ENCODE results near the gene HNF4A.

Gene HNF4A

DNA sequence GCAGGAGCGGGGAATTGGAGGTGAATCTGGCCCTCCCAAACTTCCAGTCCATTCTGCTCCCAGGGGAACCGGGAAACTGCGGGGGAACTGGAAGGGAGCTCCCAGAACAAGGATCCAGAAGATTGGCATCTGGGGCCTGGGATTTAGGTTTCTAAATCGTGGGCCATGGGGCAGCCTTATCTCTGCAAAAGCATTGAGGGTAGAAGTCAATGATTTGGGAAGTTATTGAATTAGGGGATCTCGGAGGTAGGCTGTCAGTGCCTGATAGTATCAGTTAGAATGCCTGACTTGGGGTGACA lies 45.1 kb downstream of the HNF4A start:
- no peak overlapping the region for H2AFZ ChIP-seq (ENCODE audit: low read depth, low read length)
- H3K79me2 ChIP-seq (ENCODE audit: insufficient read depth, low read length): no peaks in the 10 kb centered on the region
- no peaks in the 10 kb centered on the region for H3K4me1 ChIP-seq (ENCODE audit: insufficient read depth, low read length)
- DNase-seq (no peak), ATAC-seq (ENCODE audit: insufficient read depth, low read depth) (no peak)
- no peak overlapping the region for H3K4me3 ChIP-seq (ENCODE audit: low read depth in 1 of 2, low read length in 2 of 2)
- peaks cover 26% of the 10 kb centered on the region for H3K27me3 ChIP-seq (ENCODE audit: insufficient read depth, low read length, poor library complexity)
- no peaks in the 10 kb centered on the region; the same call in 1 of the 2 replicates for H4K20me1 ChIP-seq (ENCODE audit: insufficient read depth, low read length)
- TF ChIP-seq, protein P1, sequence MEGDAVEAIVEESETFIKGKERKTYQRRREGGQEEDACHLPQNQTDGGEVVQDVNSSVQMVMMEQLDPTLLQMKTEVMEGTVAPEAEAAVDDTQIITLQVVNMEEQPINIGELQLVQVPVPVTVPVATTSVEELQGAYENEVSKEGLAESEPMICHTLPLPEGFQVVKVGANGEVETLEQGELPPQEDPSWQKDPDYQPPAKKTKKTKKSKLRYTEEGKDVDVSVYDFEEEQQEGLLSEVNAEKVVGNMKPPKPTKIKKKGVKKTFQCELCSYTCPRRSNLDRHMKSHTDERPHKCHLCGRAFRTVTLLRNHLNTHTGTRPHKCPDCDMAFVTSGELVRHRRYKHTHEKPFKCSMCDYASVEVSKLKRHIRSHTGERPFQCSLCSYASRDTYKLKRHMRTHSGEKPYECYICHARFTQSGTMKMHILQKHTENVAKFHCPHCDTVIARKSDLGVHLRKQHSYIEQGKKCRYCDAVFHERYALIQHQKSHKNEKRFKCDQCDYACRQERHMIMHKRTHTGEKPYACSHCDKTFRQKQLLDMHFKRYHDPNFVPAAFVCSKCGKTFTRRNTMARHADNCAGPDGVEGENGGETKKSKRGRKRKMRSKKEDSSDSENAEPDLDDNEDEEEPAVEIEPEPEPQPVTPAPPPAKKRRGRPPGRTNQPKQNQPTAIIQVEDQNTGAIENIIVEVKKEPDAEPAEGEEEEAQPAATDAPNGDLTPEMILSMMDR (IDR thresholded peaks at IDR 0.05; ENCODE audit: borderline replicate concordance, extremely low read depth, low read length, poor library complexity, severe bottlenecking): no peak
- TF ChIP-seq EZH2 (IDR thresholded peaks at IDR 0.05; ENCODE audit: borderline replicate concordance, low read depth, low read length, severe bottlenecking): no peak
- no peaks in the 10 kb centered on the region for H3K36me3 ChIP-seq (ENCODE audit: insufficient read depth, low read length)
- no peaks in the 10 kb centered on the region for H3K9me3 ChIP-seq (ENCODE audit: insufficient read depth, low read length, severe bottlenecking)
- no peak overlapping the region for H3K9ac ChIP-seq (ENCODE audit: low read depth, low read length)
- no peak overlapping the region for H3K27ac ChIP-seq (ENCODE audit: low read length)
- no peak overlapping the region for H3K4me2 ChIP-seq (ENCODE audit: insufficient read depth, low read length)

GRCh38 chr20:44400970-44401769 lies 45.7 kb downstream of the HNF4A start:
- Histone ChIP-seq H3K9ac (ENCODE audit: low read depth, low read length) (no peak overlapping the region), H3K4me3 (ENCODE audit: low read depth in 1 of 2, low read length in 2 of 2) (no peak overlapping the region), H3K9me3 (ENCODE audit: insufficient read depth, low read length, severe bottlenecking) (no peaks in the 10 kb centered on the region), H3K27me3 (ENCODE audit: insufficient read depth, low read length, poor library complexity) (peaks cover 21% of the 10 kb centered on the region), H4K20me1 (ENCODE audit: insufficient read depth, low read length) (no peaks in the 10 kb centered on the region; the same call in 1 of the 2 replicates), H2AFZ (ENCODE audit: low read depth, low read length) (no peak overlapping the region), H3K79me2 (ENCODE audit: insufficient read depth, low read length) (no peaks in the 10 kb centered on the region), H3K4me2 (ENCODE audit: insufficient read depth, low read length) (no peak overlapping the region), H3K4me1 (ENCODE audit: insufficient read depth, low read length) (no peaks in the 10 kb centered on the region), H3K36me3 (ENCODE audit: insufficient read depth, low read length) (no peaks in the 10 kb centered on the region), H3K27ac (ENCODE audit: low read length) (no peak overlapping the region)
- ATAC-seq (ENCODE audit: insufficient read depth, low read depth) (no peak), DNase-seq (no peak)
- TF ChIP-seq, protein P1 (IDR thresholded peaks at IDR 0.05; ENCODE audit: borderline replicate concordance, extremely low read depth, low read length, poor library complexity, severe bottlenecking): no peak
- no peak for TF ChIP-seq EZH2 (IDR thresholded peaks at IDR 0.05; ENCODE audit: borderline replicate concordance, low read depth, low read length, severe bottlenecking)

DNA sequence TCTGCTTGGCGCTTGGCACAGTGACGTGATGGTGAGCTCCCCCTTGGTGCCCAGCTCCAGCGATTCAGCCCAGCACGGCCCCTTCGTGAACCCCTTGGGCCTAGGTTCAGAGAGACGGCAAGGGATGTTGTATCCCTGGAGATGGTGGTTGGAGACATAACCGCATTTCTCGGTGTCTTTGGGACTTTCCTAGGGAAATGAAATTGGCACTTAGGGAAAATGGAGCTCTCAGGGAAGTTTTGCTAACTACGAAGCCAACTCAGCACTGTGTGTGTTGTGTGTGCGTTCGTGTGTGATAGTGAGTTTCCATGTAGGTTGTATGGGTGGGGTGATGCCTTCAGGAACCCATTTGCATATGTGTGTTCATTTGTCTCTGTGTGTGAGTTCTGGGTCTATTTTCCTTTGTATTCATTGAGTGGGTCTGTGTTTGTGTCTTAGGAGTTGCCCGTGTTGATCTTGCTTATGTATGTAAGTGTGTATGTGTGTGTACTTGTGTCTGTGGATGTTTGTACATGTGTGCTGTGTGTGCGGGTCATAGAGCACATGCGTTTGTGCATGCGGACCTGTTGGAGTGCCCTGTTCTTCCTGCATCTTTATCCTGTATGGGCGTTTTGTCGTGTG lies 46.4 kb downstream of the HNF4A start:
- H3K9ac ChIP-seq (ENCODE audit: low read depth, low read length): no peak overlapping the region
- no peak for ATAC-seq (ENCODE audit: insufficient read depth, low read depth)
- H3K9me3 ChIP-seq (ENCODE audit: insufficient read depth, low read length, severe bottlenecking): no peaks in the 10 kb centered on the region
- H3K4me2 ChIP-seq (ENCODE audit: insufficient read depth, low read length): no peak overlapping the region
- H4K20me1 ChIP-seq (ENCODE audit: insufficient read depth, low read length): no peaks in the 10 kb centered on the region; the same call in 1 of the 2 replicates
- H3K4me1 ChIP-seq (ENCODE audit: insufficient read depth, low read length): no peaks in the 10 kb centered on the region
- H3K36me3 ChIP-seq (ENCODE audit: insufficient read depth, low read length): no peaks in the 10 kb centered on the region
- no peak for DNase-seq
- no peaks in the 10 kb centered on the region for H3K79me2 ChIP-seq (ENCODE audit: insufficient read depth, low read length)
- H3K27me3 ChIP-seq (ENCODE audit: insufficient read depth, low read length, poor library complexity): peaks cover 14% of the 10 kb centered on the region
- no peak overlapping the region for H2AFZ ChIP-seq (ENCODE audit: low read depth, low read length)
- no peak overlapping the region for H3K27ac ChIP-seq (ENCODE audit: low read length)
- TF ChIP-seq, protein P1 (IDR thresholded peaks at IDR 0.05; ENCODE audit: borderline replicate concordance, extremely low read depth, low read length, poor library complexity, severe bottlenecking): no peak
- no peak for TF ChIP-seq EZH2 (IDR thresholded peaks at IDR 0.05; ENCODE audit: borderline replicate concordance, low read depth, low read length, severe bottlenecking)
- H3K4me3 ChIP-seq (ENCODE audit: low read depth in 1 of 2, low read length in 2 of 2): no peak overlapping the region
